ENCODE results near the gene ARHGEF40.

- TF ChIP-seq CTCF (IDR thresholded peaks at IDR 0.05; ENCODE audit: low read depth, low read length, poor library complexity, severe bottlenecking) (no peak), EZH2phosphoT487 (IDR thresholded peaks at IDR 0.05; ENCODE audit: borderline replicate concordance, low read length) (no peak)
Measured at GRCh38 chr14:21113369-21113768, 43.3 kb downstream of the ARHGEF40 start.
